ENCODE data around the gene ASPRV1. TPM values are rescaled to one million over a fixed set of nuclear protein-coding genes. Genes with fewer than 3 reads are reported as not detected.

Gene ASPRV1
- total RNA-seq (2022; extraction: Qiagen RNA extraction; ENCODE audit: low read depth), result 0.17 to 0.38 TPM (median 0.24 TPM) in 5 replicates

DNA sequence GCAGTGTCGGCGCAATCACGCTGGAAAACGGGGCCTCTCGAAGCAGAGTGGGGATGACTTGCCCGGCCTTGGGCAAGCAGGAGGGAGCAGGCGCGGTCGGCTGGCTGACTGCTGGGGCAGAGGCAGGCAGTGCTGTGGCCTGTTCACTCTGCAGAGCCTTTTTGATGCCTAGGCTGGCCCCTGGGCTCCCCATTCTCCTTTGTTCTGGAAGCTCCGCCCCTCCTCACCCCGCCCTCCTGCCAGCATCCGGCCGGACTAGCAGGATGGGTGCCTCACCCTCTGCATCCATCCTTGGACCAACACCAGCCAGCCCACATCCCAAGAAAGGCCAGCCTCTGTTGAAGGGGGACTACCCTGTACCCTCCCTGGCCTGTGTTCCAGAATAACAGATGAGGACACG, at the start of gene ASPRV1:
Gene ASPRV1 (minus strand): TSS at position 136 of the 400 bp plus-strand sequence. CDS start 195 bp downstream, outside the sequence.

DNA sequence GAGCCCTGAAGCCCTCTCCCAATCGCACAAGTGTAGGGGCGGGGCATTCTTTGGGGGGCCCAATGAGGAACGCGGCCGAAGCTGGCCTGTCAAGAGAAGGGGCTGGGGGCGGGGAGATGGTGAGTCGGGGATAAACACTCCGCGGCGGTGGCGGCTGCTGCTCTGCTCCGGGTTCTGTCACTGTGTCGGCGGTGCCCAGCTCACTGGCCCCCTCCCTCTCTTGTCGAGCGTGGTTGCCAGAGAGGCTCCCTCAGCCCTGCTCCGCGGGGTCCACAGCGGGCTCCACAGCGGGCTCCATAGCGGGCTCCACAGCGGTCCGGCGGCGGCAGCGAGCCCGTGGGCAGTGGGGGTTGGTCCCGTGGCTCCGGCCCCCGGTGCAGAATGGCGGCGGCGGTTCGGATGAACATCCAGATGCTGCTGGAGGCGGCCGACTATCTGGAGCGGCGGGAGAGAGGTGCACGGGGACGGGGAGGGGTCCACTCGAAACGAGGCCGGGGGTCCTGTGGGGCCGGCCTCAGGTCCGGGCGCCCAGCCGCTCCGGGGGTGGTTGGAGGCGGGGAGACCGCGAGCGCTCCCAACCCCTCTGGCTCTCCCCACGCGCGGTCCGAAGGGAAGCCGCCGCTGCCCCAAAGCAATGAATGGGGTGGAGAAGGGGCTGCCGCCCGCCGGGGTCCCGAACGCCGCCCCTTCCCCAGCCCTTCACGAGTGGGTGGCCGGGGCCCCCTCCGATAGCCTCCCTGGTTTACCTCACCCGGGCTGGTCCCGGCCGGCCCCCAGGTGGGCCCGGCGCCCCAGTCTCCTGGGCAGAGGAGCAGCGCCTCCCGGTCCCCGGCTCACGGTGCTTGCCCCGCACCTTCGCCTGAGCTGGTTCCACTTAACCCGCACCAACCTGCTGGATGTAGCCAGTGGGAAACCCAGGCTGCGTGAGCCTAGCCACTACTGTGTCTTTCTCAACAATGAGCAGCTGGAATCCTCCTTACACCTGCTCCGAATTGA, 46.2 kb downstream of the ASPRV1 start, which contains the start of gene MXD1:
Gene MXD1 (plus strand): TSS at position 160 of the 996 bp plus-strand sequence. CDS start 222 bp downstream, at position 382.

Other genes starting within 250 kb of the ASPRV1 start
- 328 to 401 TPM (median 352 TPM) in 5 replicates for gene ANXA4, start 219.5 kb downstream of the ASPRV1 start, total RNA-seq (2022; extraction: Qiagen RNA extraction; ENCODE audit: low read depth)
- 7.2 to 12.9 TPM (median 11.7 TPM) in 5 replicates for gene GMCL1, start 132.0 kb downstream of the ASPRV1 start, total RNA-seq (2022; extraction: Qiagen RNA extraction; ENCODE audit: low read depth)
- 47.3 to 70.6 TPM (median 57.9 TPM) in 5 replicates for gene SNRNP27, start 67.7 kb downstream of the ASPRV1 start, total RNA-seq (2022; extraction: Qiagen RNA extraction; ENCODE audit: low read depth)
- gene MXD1, start 46.5 kb downstream of the ASPRV1 start, total RNA-seq (2022; extraction: Qiagen RNA extraction; ENCODE audit: low read depth), result 2.3 to 3.6 TPM (median 2.7 TPM) in 5 replicates
- gene PCBP1, start 125.8 kb upstream of the ASPRV1 start, total RNA-seq (2022; extraction: Qiagen RNA extraction; ENCODE audit: low read depth), result 360 to 467 TPM (median 435 TPM) in 5 replicates
- 7.1 to 9.9 TPM (median 8.7 TPM) in 5 replicates for gene C2orf42, start 229.4 kb upstream of the ASPRV1 start, total RNA-seq (2022; extraction: Qiagen RNA extraction; ENCODE audit: low read depth)

Measured in A549 treated with DMSO at 1 μM for 4 hours (cell line).